OCI-LY1 (cell line): ENCODE measurements around the gene CD300LG.

Experiments
- CTCF ChIP-seq: fragments of 200-600 bp; sonication (generic), shearing (Covaris generic); IDR thresholded peaks from 2 replicates; pipeline ENCODE4 v1.5.1; 2017; ENCODE audit warnings: mild to moderate bottlenecking, antibody characterized with exemption, low read length, moderate library complexity, mixed read lengths
- EZH2 ChIP-seq: fragments of 200-600 bp; sonication (generic), shearing (Covaris generic); IDR thresholded peaks from 2 replicates; pipeline ENCODE4 v1.8.0; 2017; ENCODE audit warnings: borderline replicate concordance, mixed run types, mild to moderate bottlenecking, antibody characterized with exemption, low read length, moderate library complexity, mixed read lengths

DNA sequence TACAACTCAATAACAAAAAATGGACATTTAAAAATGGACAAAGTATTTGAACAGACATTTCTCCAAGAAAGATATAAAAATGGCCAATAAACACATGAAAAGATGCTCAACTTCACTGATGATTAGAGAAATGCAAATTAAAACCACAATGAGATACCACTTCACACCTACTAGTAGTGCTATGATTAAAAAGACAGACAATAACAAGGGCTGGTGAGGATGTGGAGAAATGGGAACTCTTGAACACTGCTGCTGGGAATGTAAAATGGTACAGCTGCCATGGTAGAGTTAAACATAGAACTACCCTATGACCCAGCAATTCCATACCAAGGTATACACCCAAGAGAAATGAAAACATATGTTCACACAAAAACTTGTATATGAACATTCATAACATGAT lies 41.9 kb upstream of the CD300LG start:
- no peak for TF ChIP-seq CTCF
- no peak for TF ChIP-seq EZH2
